Activated naive CD8-positive, alpha-beta T cell treated with anti-CD3 and anti-CD28 coated beads for 36 hours (primary cell): Measurements from ENCODE around the gene AS3MT. TPM values are rescaled to one million over a fixed set of nuclear protein-coding genes. Genes with fewer than 3 reads are reported as not detected.
A peak's percentile ranks its signal among the peaks of the same experiment; 100 is the strongest.

Source experiments
- DNase-seq: peaks from one replicate; pipeline ENCODE4 v3.0.0; 2021
- H3K27ac Mint-ChIP-seq: one replicate; pipeline ENCODE4 v1.8.0; 2022; ENCODE audit warnings: mild to moderate bottlenecking, moderate library complexity, mixed read lengths
- H3K27me3 Mint-ChIP-seq: one replicate; pipeline ENCODE4 v1.8.0; 2022; ENCODE audit warnings: mild to moderate bottlenecking, mixed read lengths
- H3K36me3 Mint-ChIP-seq: one replicate; pipeline ENCODE4 v1.8.0; 2021; ENCODE audit warnings: mild to moderate bottlenecking, mixed read lengths
- H3K4me1 Mint-ChIP-seq: one replicate; pipeline ENCODE4 v1.8.0; 2021; ENCODE audit warnings: mixed read lengths
- H3K4me3 Mint-ChIP-seq: one replicate; pipeline ENCODE4 v1.8.0; 2022; ENCODE audit warnings: mild to moderate bottlenecking, moderate library complexity, mixed read lengths
- H3K9me3 Mint-ChIP-seq: one replicate; pipeline ENCODE4 v1.8.0; 2022; ENCODE audit warnings: mixed read lengths
- total RNA-seq, 2 experiments: library from RNA; stranded (reverse); gene quantifications; one replicate each; pipeline ENCODE4 v1.2.3, GENCODE V29; 2021

Gene AS3MT
- total RNA-seq, 2 experiments from 2014 or later, result 1.2 TPM; not detected in 1

GRCh38 chr10:102880256-102880655 lies 11.0 kb downstream of the AS3MT start:
- DNase-seq, result no peak
- Mint-ChIP-seq H3K27ac (no peak overlapping the region), H3K4me1 (no peaks in the 10 kb centered on the region), H3K9me3 (no peaks in the 10 kb centered on the region), H3K36me3 (peaks cover 2% of the 10 kb centered on the region), H3K4me3 (no peak overlapping the region), H3K27me3 (no peaks in the 10 kb centered on the region)

GRCh38 chr10:102888048-102888447 lies 18.8 kb downstream of the AS3MT start:
- Mint-ChIP-seq H3K4me1 (no peaks in the 10 kb centered on the region), H3K27me3 (no peaks in the 10 kb centered on the region), H3K27ac (no peak overlapping the region), H3K36me3 (peaks cover 2% of the 10 kb centered on the region), H3K4me3 (no peak overlapping the region), H3K9me3 (no peaks in the 10 kb centered on the region)
- DNase-seq, result no peak

GRCh38 chr10:102894466-102895213 lies 25.4 kb downstream of the AS3MT start:
- Mint-ChIP-seq H3K9me3 (no peaks in the 10 kb centered on the region), H3K4me3 (no peak overlapping the region), H3K27ac (no peak overlapping the region), H3K4me1 (no peaks in the 10 kb centered on the region), H3K27me3 (no peaks in the 10 kb centered on the region), H3K36me3 (no peaks in the 10 kb centered on the region)
- DNase-seq, result no peak

- Mint-ChIP-seq H3K4me1 (no peaks in the 10 kb centered on the region), H3K4me3 (no peak overlapping the region), H3K27me3 (no peaks in the 10 kb centered on the region), H3K27ac (no peak overlapping the region), H3K9me3 (no peaks in the 10 kb centered on the region), H3K36me3 (no peaks in the 10 kb centered on the region)
- DNase-seq, result no peak
Observed at GRCh38 chr10:102900006-102900405, 30.7 kb downstream of the AS3MT start.

GRCh38 chr10:102904346-102904745 lies 35.1 kb downstream of the AS3MT start:
- H3K36me3 Mint-ChIP-seq, result no peaks in the 10 kb centered on the region
- no peaks in the 10 kb centered on the region for H3K27me3 Mint-ChIP-seq
- no peaks in the 10 kb centered on the region for H3K4me1 Mint-ChIP-seq

GRCh38 chr10:102906507-102906906 lies 37.2 kb downstream of the AS3MT start:
- no peaks in the 10 kb centered on the region for H3K9me3 Mint-ChIP-seq
- no peak overlapping the region for H3K4me3 Mint-ChIP-seq
- no peak overlapping the region for H3K27ac Mint-ChIP-seq
- H3K36me3 Mint-ChIP-seq, result no peaks in the 10 kb centered on the region
- H3K4me1 Mint-ChIP-seq, result no peaks in the 10 kb centered on the region
- H3K27me3 Mint-ChIP-seq, result no peaks in the 10 kb centered on the region
- no peak for DNase-seq

More at GRCh38 chr10:102904346-102904745, 35.1 kb downstream of the AS3MT start:
- H3K4me3 Mint-ChIP-seq, result no peak overlapping the region
- DNase-seq, result no peak
- no peaks in the 10 kb centered on the region for H3K9me3 Mint-ChIP-seq
- H3K27ac Mint-ChIP-seq, result no peak overlapping the region

- H3K9me3 Mint-ChIP-seq, result no peaks in the 10 kb centered on the region
- peaks cover 7% of the 10 kb centered on the region for H3K36me3 Mint-ChIP-seq
- H3K4me3 Mint-ChIP-seq, result no peak overlapping the region
- H3K27me3 Mint-ChIP-seq, result peaks cover 17% of the 10 kb centered on the region
- DNase-seq, result no peak
- H3K4me1 Mint-ChIP-seq, result peaks cover 21% of the 10 kb centered on the region
- no peak overlapping the region for H3K27ac Mint-ChIP-seq
Observed at GRCh38 chr10:102914781-102915180, 45.5 kb downstream of the AS3MT start.

GRCh38 chr10:102916173-102916572 lies 46.9 kb downstream of the AS3MT start:
- H3K9me3 Mint-ChIP-seq, result no peaks in the 10 kb centered on the region
- peaks cover 35% of the 10 kb centered on the region for H3K4me1 Mint-ChIP-seq
- H3K36me3 Mint-ChIP-seq, result peaks cover 7% of the 10 kb centered on the region
- peaks cover 17% of the 10 kb centered on the region for H3K27me3 Mint-ChIP-seq
- H3K27ac Mint-ChIP-seq, result no peak overlapping the region
- H3K4me3 Mint-ChIP-seq, result peak overlapping the region; percentile 38
- no peak for DNase-seq

- H3K27ac Mint-ChIP-seq, result peak overlapping the region; percentile 87
- DNase-seq, result peak; percentile 84
- H3K27me3 Mint-ChIP-seq, result peaks cover 17% of the 10 kb centered on the region
- peaks cover 9% of the 10 kb centered on the region for H3K36me3 Mint-ChIP-seq
- H3K9me3 Mint-ChIP-seq, result no peaks in the 10 kb centered on the region
- H3K4me3 Mint-ChIP-seq, result peak overlapping the region; percentile 89
- peaks cover 47% of the 10 kb centered on the region for H3K4me1 Mint-ChIP-seq
Observed at GRCh38 chr10:102917314-102917961, 48.2 kb downstream of the AS3MT start.

GRCh38 chr10:102917962-102918816 lies 48.9 kb downstream of the AS3MT start, which contains the start of gene CNNM2:
CNNM2 (plus strand) TSS chr10:102918294; CDS start chr10:102918481, 187 bp downstream.
- Mint-ChIP-seq H3K27me3 (peaks cover 17% of the 10 kb centered on the region), H3K27ac (peak within 1 kb of the TSS; percentile 87), H3K9me3 (no peaks in the 10 kb centered on the region), H3K36me3 (peaks cover 9% of the 10 kb centered on the region), H3K4me1 (peaks cover 53% of the 10 kb centered on the region), H3K4me3 (peak within 1 kb of the TSS; percentile 89)
- peak; percentile 99 for DNase-seq

GRCh38 chr10:102918817-102919245 lies 49.6 kb downstream of the AS3MT start:
- H3K27ac Mint-ChIP-seq, result no peak overlapping the region
- no peaks in the 10 kb centered on the region for H3K9me3 Mint-ChIP-seq
- H3K4me1 Mint-ChIP-seq, result peaks cover 59% of the 10 kb centered on the region
- H3K4me3 Mint-ChIP-seq, result peak overlapping the region; percentile 89
- H3K36me3 Mint-ChIP-seq, result peaks cover 9% of the 10 kb centered on the region
- peaks cover 15% of the 10 kb centered on the region for H3K27me3 Mint-ChIP-seq
- peak; percentile 49 for DNase-seq

- H3K27ac Mint-ChIP-seq, result no peak overlapping the region
Observed at GRCh38 chr10:102919246-102919959, 50.1 kb downstream of the AS3MT start.

GRCh38 chr10:102919992-102920739 lies 50.9 kb downstream of the AS3MT start:
- peaks cover 61% of the 10 kb centered on the region for H3K4me1 Mint-ChIP-seq
- no peak for DNase-seq

More at GRCh38 chr10:102919246-102919959, 50.1 kb downstream of the AS3MT start:
- Mint-ChIP-seq H3K27me3 (peaks cover 12% of the 10 kb centered on the region), H3K9me3 (no peaks in the 10 kb centered on the region), H3K36me3 (peaks cover 9% of the 10 kb centered on the region), H3K4me1 (peaks cover 62% of the 10 kb centered on the region), H3K4me3 (peak overlapping the region; percentile 89)
- DNase-seq, result no peak

GRCh38 chr10:102923601-102924000 lies 54.3 kb downstream of the AS3MT start:
- Mint-ChIP-seq H3K27me3 (no peaks in the 10 kb centered on the region), H3K36me3 (peaks cover 14% of the 10 kb centered on the region), H3K4me3 (no peak overlapping the region), H3K27ac (no peak overlapping the region), H3K9me3 (no peaks in the 10 kb centered on the region), H3K4me1 (peaks cover 62% of the 10 kb centered on the region)
- DNase-seq, result no peak

More at GRCh38 chr10:102919992-102920739, 50.9 kb downstream of the AS3MT start:
- peaks cover 9% of the 10 kb centered on the region for H3K36me3 Mint-ChIP-seq
- H3K27ac Mint-ChIP-seq, result no peak overlapping the region
- H3K27me3 Mint-ChIP-seq, result peaks cover 6% of the 10 kb centered on the region
- H3K9me3 Mint-ChIP-seq, result no peaks in the 10 kb centered on the region
- peak overlapping the region; percentile 89 for H3K4me3 Mint-ChIP-seq
